Peyer's patch (tissue), 4 donors: ENCODE results near the gene TERC.

Source experiments
- POLR2A ChIP-seq, 2 donors: fragments of 450-650 bp; IDR thresholded peaks; one replicate each; pipeline ENCODE4 v1.5.1; 2017; ENCODE audit warnings: antibody characterized with exemption in 2 of 2, mild to moderate bottlenecking in 2 of 2, moderate library complexity in 2 of 2
- TF ChIP-seq, protein P1 (sequence below), 6 experiments: fragments of 450-650 bp in 4 of 6; fragments of 200-600 bp in 2 of 6; sonication (generic) in 1 of 6; IDR thresholded peaks; one replicate each; pipeline ENCODE4 v1.5.1; 2017 to 2019; ENCODE audit warnings: antibody characterized with exemption in 6 of 6, mild to moderate bottlenecking in 3 of 6, moderate library complexity in 1 of 6

DNA sequence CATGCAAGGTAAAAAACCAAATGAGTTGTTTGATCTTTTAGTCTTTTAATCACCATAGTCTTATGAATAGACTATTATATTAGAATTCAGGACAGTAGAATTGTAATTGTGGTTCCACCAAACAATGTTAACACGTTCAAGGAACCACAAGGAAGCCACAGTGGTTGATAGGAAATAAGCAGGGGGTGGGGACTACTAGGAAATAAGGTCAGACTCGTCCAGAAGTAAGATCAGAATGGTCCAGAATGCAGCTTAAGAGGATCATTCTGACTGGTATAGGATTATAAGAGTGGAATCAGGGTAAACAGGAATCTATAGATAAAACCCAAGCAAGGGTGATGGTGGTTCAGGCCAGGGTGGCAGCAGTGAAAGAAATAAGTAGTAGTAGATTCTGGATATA lies 15.9 kb upstream of the TERC start:
- TF ChIP-seq POLR2A (IDR thresholded peaks at IDR 0.05), result no peak
- TF ChIP-seq, protein P1, sequence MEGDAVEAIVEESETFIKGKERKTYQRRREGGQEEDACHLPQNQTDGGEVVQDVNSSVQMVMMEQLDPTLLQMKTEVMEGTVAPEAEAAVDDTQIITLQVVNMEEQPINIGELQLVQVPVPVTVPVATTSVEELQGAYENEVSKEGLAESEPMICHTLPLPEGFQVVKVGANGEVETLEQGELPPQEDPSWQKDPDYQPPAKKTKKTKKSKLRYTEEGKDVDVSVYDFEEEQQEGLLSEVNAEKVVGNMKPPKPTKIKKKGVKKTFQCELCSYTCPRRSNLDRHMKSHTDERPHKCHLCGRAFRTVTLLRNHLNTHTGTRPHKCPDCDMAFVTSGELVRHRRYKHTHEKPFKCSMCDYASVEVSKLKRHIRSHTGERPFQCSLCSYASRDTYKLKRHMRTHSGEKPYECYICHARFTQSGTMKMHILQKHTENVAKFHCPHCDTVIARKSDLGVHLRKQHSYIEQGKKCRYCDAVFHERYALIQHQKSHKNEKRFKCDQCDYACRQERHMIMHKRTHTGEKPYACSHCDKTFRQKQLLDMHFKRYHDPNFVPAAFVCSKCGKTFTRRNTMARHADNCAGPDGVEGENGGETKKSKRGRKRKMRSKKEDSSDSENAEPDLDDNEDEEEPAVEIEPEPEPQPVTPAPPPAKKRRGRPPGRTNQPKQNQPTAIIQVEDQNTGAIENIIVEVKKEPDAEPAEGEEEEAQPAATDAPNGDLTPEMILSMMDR (IDR thresholded peaks at IDR 0.05), result no peak
